Epithelial cell of esophagus (primary cell): ENCODE data around the gene ZFHX3.

Source experiments
- DNase-seq: peaks from one replicate; pipeline ENCODE4 v3.0.0; 2010; ENCODE audit warnings: low read depth
- H3K4me3 ChIP-seq: 2 replicates; pipeline ENCODE4 v1.5.1; 2011; ENCODE audit warnings: mild to moderate bottlenecking, low read length, control low read depth
- CTCF ChIP-seq: IDR thresholded peaks from 2 replicates; pipeline ENCODE4 v1.5.1; 2011; ENCODE audit warnings: low read depth, mild to moderate bottlenecking, low read length, control low read depth, inconsistent platforms; ENCODE audit not compliant: insufficient read depth; ENCODE audit errors: missing control alignments

ZFHX3 gene

GRCh38 chr16:73021866-73022495 lies 25.9 kb downstream of the ZFHX3 start:
- no peak for DNase-seq
- no peak for TF ChIP-seq CTCF
- no peak overlapping the region for H3K4me3 ChIP-seq

GRCh38 chr16:73020409-73020884 lies 27.5 kb downstream of the ZFHX3 start:
- H3K4me3 ChIP-seq: no peak overlapping the region
- peak; percentile 78 for DNase-seq
- TF ChIP-seq CTCF: no peak

GRCh38 chr16:73019457-73020362 lies 28.2 kb downstream of the ZFHX3 start:
- no peak overlapping the region for H3K4me3 ChIP-seq
- peak; percentile 60 for DNase-seq
- no peak for TF ChIP-seq CTCF

- no peak for DNase-seq
- no peak overlapping the region for H3K4me3 ChIP-seq
- no peak for TF ChIP-seq CTCF
These were observed 29.0 kb downstream of the ZFHX3 start for GRCh38 chr16:73018821-73019456.

GRCh38 chr16:73017321-73017720 lies 30.6 kb downstream of the ZFHX3 start:
- TF ChIP-seq CTCF: no peak
- no peak for DNase-seq
- H3K4me3 ChIP-seq: no peak overlapping the region

GRCh38 chr16:73016488-73016830 lies 31.5 kb downstream of the ZFHX3 start:
- DNase-seq: no peak
- H3K4me3 ChIP-seq: no peak overlapping the region
- TF ChIP-seq CTCF: no peak
